HG03520 (cell line): ENCODE results near the gene EBF4.

Experiments
- ATAC-seq: cut with Tn5 transposase; IDR thresholded peaks from one replicate; pipeline ENCODE4 v1.9.1; 2021; ENCODE audit warnings: mild to moderate bottlenecking, moderate library complexity; ENCODE audit not compliant: unreplicated experiment

EBF4 gene, protein sequence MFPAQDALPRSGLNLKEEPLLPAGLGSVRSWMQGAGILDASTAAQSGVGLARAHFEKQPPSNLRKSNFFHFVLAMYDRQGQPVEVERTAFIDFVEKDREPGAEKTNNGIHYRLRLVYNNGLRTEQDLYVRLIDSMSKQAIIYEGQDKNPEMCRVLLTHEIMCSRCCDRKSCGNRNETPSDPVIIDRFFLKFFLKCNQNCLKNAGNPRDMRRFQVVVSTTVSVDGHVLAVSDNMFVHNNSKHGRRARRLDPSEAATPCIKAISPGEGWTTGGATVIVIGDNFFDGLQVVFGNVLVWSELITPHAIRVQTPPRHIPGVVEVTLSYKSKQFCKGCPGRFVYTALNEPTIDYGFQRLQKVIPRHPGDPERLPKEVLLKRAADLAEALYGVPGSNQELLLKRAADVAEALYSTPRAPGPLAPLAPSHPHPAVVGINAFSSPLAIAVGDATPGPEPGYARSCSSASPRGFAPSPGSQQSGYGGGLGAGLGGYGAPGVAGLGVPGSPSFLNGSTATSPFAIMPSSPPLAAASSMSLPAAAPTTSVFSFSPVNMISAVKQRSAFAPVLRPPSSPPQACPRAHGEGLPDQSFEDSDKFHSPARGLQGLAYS

GRCh38 chr20:2692036-2692885, at the start of gene EBF4:
EBF4 (plus strand) TSS chr20:2692780; CDS start chr20:2693646, 866 bp downstream.
- no peak for ATAC-seq

DNA sequence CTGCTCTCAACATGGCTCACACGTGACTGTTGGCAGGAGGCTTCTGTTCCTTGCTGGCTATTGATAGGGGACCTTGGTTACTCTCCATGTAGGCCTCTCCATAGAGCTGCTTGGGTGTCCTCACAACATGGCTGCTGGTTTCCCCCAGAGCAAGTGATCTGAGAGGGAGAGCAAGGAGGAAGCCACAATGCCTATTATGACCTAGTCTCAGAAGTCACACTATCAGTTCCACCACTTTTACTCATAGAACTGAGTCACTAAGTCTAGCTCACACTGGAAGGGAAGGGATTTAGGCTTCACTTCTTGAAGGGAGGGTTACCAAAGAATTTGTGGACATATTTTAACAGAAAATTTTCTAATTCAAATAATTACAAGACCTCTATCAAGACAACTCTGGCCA, 48.9 kb upstream of the EBF4 start:
- no peak for ATAC-seq

- peak; percentile 77 for ATAC-seq
These were observed 40.5 kb upstream of the EBF4 start, which contains the start of gene NOP56 for GRCh38 chr20:2651772-2652723. NOP56 (plus strand) TSS chr20:2652632; CDS start chr20:2652661, 29 bp downstream.

- peak; percentile 38 for ATAC-seq
These were observed 39.6 kb upstream of the EBF4 start for GRCh38 chr20:2652724-2653555.

DNA sequence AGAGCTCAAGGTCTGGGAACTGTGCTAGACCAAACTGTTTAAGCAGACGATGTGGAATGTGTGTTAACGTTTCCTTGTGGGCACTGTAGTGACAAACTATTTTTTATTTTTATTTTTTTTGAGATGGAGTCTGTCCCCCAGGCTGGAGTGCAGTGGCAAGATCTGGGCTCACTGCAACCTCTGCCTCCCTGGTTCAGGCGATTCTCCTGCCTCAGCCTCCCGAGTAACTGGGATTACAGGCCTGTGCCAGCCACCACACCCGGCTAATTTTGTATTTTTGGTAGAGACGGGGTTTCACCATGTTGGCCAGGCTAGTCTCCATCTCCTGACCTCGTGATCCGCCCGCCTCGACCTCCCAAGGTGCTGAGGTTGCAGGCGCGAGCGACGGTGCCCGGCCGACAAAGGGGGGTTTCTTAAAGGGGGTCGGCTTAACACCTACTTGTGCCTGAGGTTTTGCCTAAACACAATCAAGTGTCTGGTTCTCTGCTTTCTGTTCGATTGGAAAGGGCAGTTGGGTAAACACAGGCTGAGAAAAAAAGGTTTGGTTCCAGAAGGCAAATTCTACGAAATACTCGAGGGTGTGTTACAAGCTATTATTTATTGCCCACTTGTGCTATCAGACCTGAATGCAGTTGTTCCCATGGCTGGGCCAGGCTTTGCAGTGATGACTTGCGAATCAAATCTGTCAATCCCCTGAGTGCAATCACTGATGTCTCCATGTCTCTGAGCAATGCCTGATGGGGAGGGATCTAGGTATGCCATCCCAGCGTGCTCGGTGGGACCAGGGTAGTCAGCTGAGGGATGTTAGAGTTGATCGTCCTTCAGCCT, 38.8 kb upstream of the EBF4 start:
- no peak for ATAC-seq

DNA sequence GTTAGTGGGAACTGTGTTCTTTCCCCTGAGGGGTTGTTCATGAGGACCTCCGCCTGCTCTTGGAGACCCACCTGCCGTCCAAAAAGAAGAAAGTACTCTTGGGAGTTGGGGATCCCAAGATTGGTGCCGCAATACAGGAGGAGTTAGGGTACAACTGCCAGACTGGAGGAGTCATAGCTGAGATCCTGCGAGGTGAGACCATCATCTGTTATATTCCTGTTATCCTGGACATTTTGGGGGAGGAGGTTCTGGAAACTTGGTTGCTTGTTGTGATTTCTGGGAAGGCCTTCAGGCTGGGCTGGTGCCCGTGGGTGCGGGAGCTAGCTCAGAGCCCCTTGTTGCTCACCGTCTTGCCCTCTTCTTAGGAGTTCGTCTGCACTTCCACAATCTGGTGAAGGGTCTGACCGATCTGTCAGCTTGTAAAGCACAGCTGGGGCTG, 38.2 kb upstream of the EBF4 start:
- ATAC-seq: no peak

- ATAC-seq: no peak
These were observed 37.7 kb upstream of the EBF4 start for GRCh38 chr20:2654831-2655230.

DNA sequence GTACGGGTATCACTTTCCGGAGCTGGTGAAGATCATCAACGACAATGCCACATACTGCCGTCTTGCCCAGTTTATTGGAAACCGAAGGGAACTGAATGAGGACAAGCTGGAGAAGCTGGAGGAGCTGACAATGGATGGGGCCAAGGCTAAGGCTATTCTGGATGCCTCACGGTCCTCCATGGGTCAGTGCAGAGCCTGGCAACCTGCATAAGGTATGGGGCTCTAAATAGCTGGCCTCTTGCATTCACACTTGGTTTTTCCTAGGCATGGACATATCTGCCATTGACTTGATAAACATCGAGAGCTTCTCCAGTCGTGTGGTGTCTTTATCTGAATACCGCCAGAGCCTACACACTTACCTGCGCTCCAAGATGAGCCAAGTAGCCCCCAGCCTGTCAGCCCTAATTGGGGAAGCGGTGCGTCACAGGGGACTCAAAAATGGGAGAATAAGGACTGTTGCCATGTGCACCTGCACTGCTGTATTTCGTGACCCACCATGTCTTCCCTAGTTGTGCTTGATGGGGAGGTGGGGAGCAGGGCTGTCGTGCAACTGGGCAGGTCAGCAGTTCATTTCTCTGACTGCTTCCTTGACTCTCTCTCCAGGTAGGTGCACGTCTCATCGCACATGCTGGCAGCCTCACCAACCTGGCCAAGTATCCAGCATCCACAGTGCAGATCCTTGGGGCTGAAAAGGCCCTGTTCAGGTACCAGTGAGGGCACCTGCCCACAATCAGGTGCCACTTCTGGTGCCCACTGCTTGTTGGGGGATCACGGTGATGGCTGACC, 37.1 kb upstream of the EBF4 start:
- ATAC-seq: no peak

- no peak for ATAC-seq
These were observed 36.0 kb upstream of the EBF4 start for GRCh38 chr20:2656471-2657117.

GRCh38 chr20:2657241-2657640, 35.3 kb upstream of the EBF4 start:
- ATAC-seq: no peak

- no peak for ATAC-seq
These were observed 34.9 kb upstream of the EBF4 start for GRCh38 chr20:2657674-2658073.

GRCh38 chr20:2658414-2659354, 33.9 kb upstream of the EBF4 start:
- ATAC-seq: no peak

- ATAC-seq: no peak
These were observed 33.0 kb upstream of the EBF4 start for GRCh38 chr20:2659547-2659946.

DNA sequence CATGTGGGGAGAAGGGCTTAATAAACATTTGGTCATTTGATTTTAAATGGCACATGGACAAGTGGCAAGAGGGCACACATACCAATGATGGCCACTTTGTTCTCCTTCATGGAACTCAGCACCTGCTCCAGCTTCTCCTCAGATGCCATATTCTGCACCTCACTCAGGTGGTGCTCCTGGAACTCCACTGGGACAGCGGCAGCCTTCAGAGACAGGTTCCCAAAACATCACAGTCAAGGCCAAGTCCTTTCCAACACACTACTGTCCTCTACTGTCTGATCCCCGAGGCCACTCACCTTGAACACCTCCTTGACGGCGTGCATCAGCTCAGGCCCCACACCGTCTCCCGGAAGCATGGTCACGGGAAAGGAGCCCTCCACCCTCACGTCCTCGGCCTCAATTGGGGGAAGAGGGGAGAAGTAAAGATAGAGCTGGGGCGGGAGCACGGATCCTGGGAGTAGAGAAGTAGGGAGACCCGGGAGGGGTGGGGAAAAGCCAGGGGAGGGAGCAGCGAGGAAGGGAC, 29.2 kb upstream of the EBF4 start:
- no peak for ATAC-seq

GRCh38 chr20:2663887-2664719, 28.5 kb upstream of the EBF4 start, which contains the start of gene IDH3B:
IDH3B (minus strand) TSS chr20:2664216; CDS start chr20:2664188, 28 bp downstream.
- ATAC-seq: peak; percentile 87
